ENCODE data around the gene KCNA3.

DNA sequence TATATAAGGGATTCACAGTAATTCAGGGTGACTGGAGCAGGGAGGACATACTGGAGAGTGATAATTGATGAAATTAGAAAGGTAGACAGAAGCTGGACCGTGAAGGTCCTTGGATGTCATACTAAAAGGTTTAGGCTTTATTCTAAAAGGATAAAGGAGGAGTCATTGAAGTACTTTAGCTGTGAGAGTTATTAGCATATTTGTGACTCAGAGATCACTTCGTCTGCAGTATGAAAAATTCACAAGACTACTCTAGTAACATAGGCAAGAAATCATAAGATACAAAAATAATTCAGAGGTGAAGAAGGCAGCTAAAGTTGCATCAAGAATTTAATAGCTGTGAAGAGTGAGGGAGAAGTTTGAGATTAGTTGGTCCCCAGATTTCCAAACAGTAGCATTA is 26.3 kb downstream of the KCNA3 start:
- TF ChIP-seq POLR2A (IDR thresholded peaks at IDR 0.05; ENCODE audit: low read depth, low read length) (no peak), POLR2AphosphoS5 (IDR thresholded peaks at IDR 0.05; ENCODE audit: low read depth, low read length) (no peak)

Measured in GM12892 (cell line).